NB4 (cell line): Measurements from ENCODE around the gene NRL.

Experiments used
- CTCF ChIP-seq: IDR thresholded peaks from one replicate; pipeline ENCODE4 v1.5.1; 2012; ENCODE audit warnings: low read depth, low read length
- POLR2A ChIP-seq: IDR thresholded peaks from 2 replicates; pipeline ENCODE4 v1.6.1; 2011; ENCODE audit warnings: mild to moderate bottlenecking; ENCODE audit not compliant: insufficient read length; ENCODE audit errors: extremely low read depth

GRCh38 chr14:24136684-24137528, 22.2 kb upstream of the NRL start:
- no peak for TF ChIP-seq CTCF
- no peak for TF ChIP-seq POLR2A
